ENCODE measurements around the gene GLT8D1. TPM values are rescaled to one million over a fixed set of nuclear protein-coding genes. Genes with fewer than 3 reads are reported as not detected.

The GLT8D1 gene
- total RNA-seq, 3 donors from 2014 or later: 44.5 to 65.7 (median 56.4) TPM

DNA sequence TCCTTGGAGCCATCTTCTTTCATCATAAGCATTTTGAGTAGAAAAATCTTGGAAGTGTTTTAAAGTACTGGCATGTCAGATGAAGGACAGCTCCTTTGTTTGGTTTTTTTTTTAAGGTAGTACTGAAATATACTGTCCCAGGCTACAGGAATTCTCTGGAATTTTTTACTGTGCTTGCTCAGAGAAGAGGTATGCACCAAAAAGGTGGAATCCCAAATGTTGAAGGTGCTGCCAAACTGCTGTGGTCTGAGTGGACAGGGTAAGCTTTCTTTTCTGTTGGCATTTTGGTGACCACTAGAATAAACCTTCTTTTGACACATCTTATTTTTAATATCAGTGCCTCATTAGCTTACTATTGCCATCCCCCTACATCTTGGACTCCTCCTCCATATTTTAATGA is 12.5 kb downstream of the GLT8D1 start:
- Histone ChIP-seq H3K9me3 (no peaks in the 10 kb centered on the region), H3K27ac (peak overlapping the region in 1 of 2 donors; percentile 59), H3K27me3 (no peaks in the 10 kb centered on the region), H3K4me3 (no peak overlapping the region), H3K4me1 (no peaks in the 10 kb centered on the region), H3K36me3 (no peaks in the 10 kb centered on the region)
- intact Hi-C loops (cut with DNase I; ENCODE audit: low total_unique reads): no loop called here
- no peak for DNase-seq (ENCODE audit: low spot score in 2 of 2)
- TF ChIP-seq POLR2A (IDR thresholded peaks at IDR 0.05): no peak
- no peak for TF ChIP-seq POLR2AphosphoS5 (IDR thresholded peaks at IDR 0.05)
- TF ChIP-seq, protein P1, sequence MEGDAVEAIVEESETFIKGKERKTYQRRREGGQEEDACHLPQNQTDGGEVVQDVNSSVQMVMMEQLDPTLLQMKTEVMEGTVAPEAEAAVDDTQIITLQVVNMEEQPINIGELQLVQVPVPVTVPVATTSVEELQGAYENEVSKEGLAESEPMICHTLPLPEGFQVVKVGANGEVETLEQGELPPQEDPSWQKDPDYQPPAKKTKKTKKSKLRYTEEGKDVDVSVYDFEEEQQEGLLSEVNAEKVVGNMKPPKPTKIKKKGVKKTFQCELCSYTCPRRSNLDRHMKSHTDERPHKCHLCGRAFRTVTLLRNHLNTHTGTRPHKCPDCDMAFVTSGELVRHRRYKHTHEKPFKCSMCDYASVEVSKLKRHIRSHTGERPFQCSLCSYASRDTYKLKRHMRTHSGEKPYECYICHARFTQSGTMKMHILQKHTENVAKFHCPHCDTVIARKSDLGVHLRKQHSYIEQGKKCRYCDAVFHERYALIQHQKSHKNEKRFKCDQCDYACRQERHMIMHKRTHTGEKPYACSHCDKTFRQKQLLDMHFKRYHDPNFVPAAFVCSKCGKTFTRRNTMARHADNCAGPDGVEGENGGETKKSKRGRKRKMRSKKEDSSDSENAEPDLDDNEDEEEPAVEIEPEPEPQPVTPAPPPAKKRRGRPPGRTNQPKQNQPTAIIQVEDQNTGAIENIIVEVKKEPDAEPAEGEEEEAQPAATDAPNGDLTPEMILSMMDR (IDR thresholded peaks at IDR 0.05): no peak

DNA sequence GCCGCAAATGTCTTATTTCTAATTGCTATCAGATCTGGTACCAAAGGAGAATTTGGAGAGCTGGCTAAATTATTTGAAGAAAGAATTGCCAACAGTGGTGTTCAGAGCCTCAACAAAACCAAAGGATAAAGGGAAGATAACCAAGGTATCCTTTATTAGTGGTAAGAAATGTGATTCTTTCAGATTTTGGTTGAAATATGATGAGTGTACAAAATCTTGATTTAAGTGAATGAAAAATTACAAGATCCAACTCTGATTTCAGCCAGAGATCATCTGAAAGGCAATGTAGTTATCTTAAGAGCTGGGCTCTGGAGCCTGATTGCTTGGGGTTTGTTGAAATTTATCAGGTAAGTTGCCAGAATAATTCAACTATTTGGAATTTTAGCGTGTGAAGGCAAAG is 15.0 kb downstream of the GLT8D1 start:
- H3K27ac ChIP-seq: no peak overlapping the region
- DNase-seq (ENCODE audit: low spot score in 2 of 2): no peak
- no peaks in the 10 kb centered on the region for H3K27me3 ChIP-seq
- TF ChIP-seq POLR2A (IDR thresholded peaks at IDR 0.05) (no peak), POLR2AphosphoS5 (IDR thresholded peaks at IDR 0.05) (no peak)
- TF ChIP-seq, protein P1 (IDR thresholded peaks at IDR 0.05): no peak
- no peak overlapping the region for H3K4me3 ChIP-seq
- intact Hi-C loops (cut with DNase I; ENCODE audit: low total_unique reads): no loop called here
- H3K36me3 ChIP-seq: no peaks in the 10 kb centered on the region
- peaks cover 0 to 6% of the 10 kb centered on the region in 2 donors for H3K4me1 ChIP-seq
- no peaks in the 10 kb centered on the region for H3K9me3 ChIP-seq

DNA sequence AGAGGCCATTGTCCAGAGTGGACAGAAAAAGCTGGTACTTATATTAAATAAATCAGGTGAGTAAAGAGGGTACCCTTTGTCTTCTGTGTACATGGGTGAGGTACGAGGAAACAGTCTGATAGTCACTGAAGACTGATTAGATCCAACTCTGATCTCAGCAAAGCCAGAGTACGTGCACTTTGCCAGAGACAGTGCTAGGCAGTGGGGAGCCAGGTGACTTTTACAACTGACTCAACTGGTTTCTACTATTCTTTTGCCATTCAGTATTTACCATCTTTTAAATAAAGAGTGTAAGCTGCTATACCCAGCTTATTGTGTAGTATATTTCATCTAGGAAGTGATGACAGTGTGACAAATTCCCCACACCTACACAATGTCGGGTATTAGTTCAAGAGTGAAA is 16.4 kb downstream of the GLT8D1 start:
- Histone ChIP-seq H3K27me3 (no peaks in the 10 kb centered on the region), H3K4me3 (no peak overlapping the region), H3K4me1 (peaks cover 0 to 12% of the 10 kb centered on the region in 2 donors), H3K9me3 (no peaks in the 10 kb centered on the region), H3K36me3 (no peaks in the 10 kb centered on the region), H3K27ac (peak overlapping the region; percentile 68 to 97)
- intact Hi-C loops (cut with DNase I; ENCODE audit: low total_unique reads): no loop called here
- no peak for TF ChIP-seq POLR2AphosphoS5 (IDR thresholded peaks at IDR 0.05)
- no peak for TF ChIP-seq POLR2A (IDR thresholded peaks at IDR 0.05)
- TF ChIP-seq, protein P1 (IDR thresholded peaks at IDR 0.05): no peak
- DNase-seq (ENCODE audit: low spot score in 2 of 2): no peak

DNA sequence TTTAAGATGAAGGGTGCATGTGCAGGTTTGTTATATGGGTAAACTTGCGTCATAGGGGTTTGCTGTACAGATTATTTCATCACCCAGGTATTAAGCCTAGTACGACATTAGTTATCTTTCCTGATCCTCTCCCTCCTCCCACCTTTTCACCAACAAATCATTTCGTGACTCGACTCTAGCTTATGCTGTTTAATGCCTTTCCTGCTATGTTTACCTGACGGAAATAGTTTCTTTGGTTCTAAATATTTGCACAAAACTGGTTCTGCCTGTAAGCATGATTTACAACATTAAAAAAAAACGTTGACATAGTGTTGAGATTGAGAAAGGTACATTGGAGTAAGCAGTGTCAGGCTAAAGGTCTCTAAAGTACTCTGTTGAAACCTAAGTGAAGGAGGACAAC is 17.3 kb downstream of the GLT8D1 start:
- Histone ChIP-seq H3K36me3 (no peaks in the 10 kb centered on the region), H3K27me3 (no peaks in the 10 kb centered on the region), H3K4me3 (no peak overlapping the region), H3K27ac (peak overlapping the region; percentile 97 to 98), H3K4me1 (peaks cover 0 to 18% of the 10 kb centered on the region in 2 donors), H3K9me3 (no peaks in the 10 kb centered on the region)
- no peak for DNase-seq (ENCODE audit: low spot score in 2 of 2)
- TF ChIP-seq, protein P1 (IDR thresholded peaks at IDR 0.05): no peak
- TF ChIP-seq POLR2AphosphoS5 (IDR thresholded peaks at IDR 0.05) (no peak), POLR2A (IDR thresholded peaks at IDR 0.05) (no peak)
- intact Hi-C loops (cut with DNase I; ENCODE audit: low total_unique reads): no loop called here

DNA sequence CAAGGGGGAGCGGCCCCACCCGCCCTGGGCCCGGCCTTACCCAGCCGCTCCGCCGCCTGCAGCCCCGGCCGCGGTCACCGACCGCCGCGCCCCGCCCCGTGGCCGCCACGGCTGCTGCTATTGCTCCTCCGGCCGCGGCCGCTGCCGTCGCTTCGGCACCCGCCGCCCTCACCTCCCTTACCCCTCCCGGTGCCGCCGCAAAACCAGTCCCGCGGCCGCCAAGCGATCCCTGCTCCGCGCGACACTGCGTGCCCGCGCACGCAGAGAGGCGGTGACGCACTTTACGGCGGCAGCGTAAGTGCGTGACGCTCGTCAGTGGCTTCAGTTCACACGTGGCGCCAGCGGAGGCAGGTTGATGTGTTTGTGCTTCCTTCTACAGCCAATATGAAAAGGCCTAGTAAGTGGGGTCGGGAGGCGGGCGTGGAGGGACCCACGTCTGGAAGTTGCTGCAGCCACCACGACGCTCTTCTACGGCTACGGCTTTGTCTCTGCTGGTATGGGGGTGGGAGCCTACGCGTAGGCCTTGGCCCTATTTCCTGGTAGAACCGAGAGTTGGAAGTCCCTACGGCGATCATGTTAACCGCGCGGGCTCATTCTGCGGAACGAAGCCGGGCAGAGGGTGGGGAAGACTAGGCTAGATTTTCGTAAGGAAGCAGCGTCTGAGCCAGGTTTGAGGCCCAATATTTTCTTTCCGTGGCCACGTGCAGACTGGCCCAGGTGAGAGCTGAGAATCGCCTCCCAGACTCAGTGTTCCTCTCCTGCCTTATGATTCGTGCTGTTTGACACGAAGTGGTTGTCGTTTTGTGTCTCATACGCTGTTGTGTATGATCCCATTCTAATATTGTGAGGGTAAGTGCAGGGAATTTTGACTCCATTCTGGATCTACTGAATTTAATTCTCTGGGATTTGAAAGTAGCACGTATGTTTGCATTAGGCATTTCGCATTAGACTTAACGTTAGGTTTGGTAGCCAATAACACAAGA is 19.6 kb downstream of the GLT8D1 start, which contains the start of the genes GNL3 and PBRM1:
TSS of gene GNL3 (plus strand) at position 324 of the 983 bp plus-strand sequence. CDS start at position 385, 61 bp downstream.
TSS of gene PBRM1 (minus strand) at position 205 of the 983 bp plus-strand sequence.
- H3K4me3 ChIP-seq: peak within 1 kb of the TSS; percentile 62 to 81 (median 77)
- intact Hi-C loops (cut with DNase I; ENCODE audit: low total_unique reads): no loop called here
- TF ChIP-seq POLR2A (IDR thresholded peaks at IDR 0.05) (peak; percentile 89), POLR2AphosphoS5 (IDR thresholded peaks at IDR 0.05) (peak; percentile 93 to 97 (median 94))
- TF ChIP-seq, protein P1 (IDR thresholded peaks at IDR 0.05): peak in 1 of 3 donors; percentile 6
- peak; percentile 92 for DNase-seq (ENCODE audit: low spot score in 2 of 2)
- no peaks in the 10 kb centered on the region for H3K27me3 ChIP-seq
- peak within 1 kb of the TSS; percentile 97 to 98 for H3K27ac ChIP-seq
- H3K36me3 ChIP-seq: no peaks in the 10 kb centered on the region
- H3K4me1 ChIP-seq: peaks cover 0 to 18% of the 10 kb centered on the region in 2 donors
- no peaks in the 10 kb centered on the region for H3K9me3 ChIP-seq
